Measurements from ENCODE around the gene STX1A.

DNA sequence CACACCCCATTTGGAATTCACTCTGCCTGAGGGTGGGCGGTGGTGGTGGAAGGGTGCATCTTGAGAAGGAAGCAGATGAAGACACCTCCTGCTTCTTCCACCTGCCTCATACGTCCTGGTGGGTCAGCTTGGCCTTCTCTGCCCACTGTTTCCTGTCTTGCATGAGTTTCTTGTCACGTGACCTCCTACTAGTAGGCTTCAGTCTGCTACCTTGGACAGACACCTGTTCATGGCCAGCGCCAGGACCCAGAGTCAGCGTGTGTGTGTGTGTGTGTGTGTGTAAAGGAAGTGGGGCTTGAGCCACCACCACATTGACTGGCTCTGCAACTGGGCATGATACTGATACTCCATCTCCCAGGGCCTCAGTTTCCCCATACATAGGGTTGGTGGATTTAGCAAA is 68.9 kb downstream of the STX1A start:
- TF ChIP-seq POLR2A (IDR thresholded peaks at IDR 0.05; ENCODE audit: low read depth, low read length) (no peak), TAF1 (IDR thresholded peaks at IDR 0.05; ENCODE audit: low read depth, low read length) (no peak), PAX5 (IDR thresholded peaks at IDR 0.05; ENCODE audit: insufficient read depth, low read length, severe bottlenecking) (no peak)
